HCT116 (cell line): ENCODE data around the gene PCNX1. TPM values are rescaled to one million over a fixed set of nuclear protein-coding genes. Genes with fewer than 3 reads are reported as not detected.

Experiments used
- ATAC-seq: fragments of 200-7000 bp; cut with Tn5 transposase; 2 replicates; pipeline ENCODE4 v1.9.1; 2020; ENCODE audit warnings: mild to moderate bottlenecking, moderate library complexity
- BruUV-seq: library from RNA; stranded (reverse); fragments of 400-500 nt; replicated peaks from 2 replicates; lab custom pipeline; 2021; lab: Mats Ljungman, UMichigan
- CTCF ChIA-PET: fragments of 300-600 bp; sonication (Branson Sonifier 250); formaldehyde crosslinking; loops from one replicate; lab custom pipeline; 2021; ENCODE audit warnings: antibody characterized with exemption; lab: Charles Lee
- POLR2A ChIA-PET: fragments of 300-600, 350-600 bp; sonication (Branson Sonifier 250); formaldehyde crosslinking; loops from one replicate; lab custom pipeline; 2021; ENCODE audit warnings: antibody characterized with exemption; lab: Charles Lee
- RAD21 ChIA-PET, 2 experiments: fragments of 300-600 bp; sonication (Branson Sonifier 250); formaldehyde crosslinking; loops; one replicate each; lab custom pipeline; 2023; ENCODE audit warnings: low total read pairs in 2 of 2; ENCODE audit not compliant: uncharacterized antibody in 2 of 2, unreplicated experiment in 2 of 2, low non-redundant PET in 1 of 2; lab: Charles Lee
- DNase-seq: peaks from one replicate; pipeline ENCODE4 v3.0.0-alpha.2; 2010; ENCODE audit warnings: low read depth, low spot score
- H2AFZ ChIP-seq: fragments of 200-600 bp; shearing (Covaris generic), sonication (generic); 2 replicates; pipeline ENCODE4 v1.6.1; 2017; ENCODE audit warnings: low read depth, mixed run types, mixed read lengths, antibody characterized with exemption, low read length; ENCODE audit not compliant: poor library complexity, severe bottlenecking
- H3K27ac ChIP-seq: 2 replicates; pipeline ENCODE4 v1.5.1; 2012; ENCODE audit warnings: low read depth, low read length
- H3K27me3 ChIP-seq: fragments of 200-600 bp; sonication (generic); 2 replicates; pipeline ENCODE4 v1.6.1; 2016; ENCODE audit warnings: mixed run types, low read length, mixed read lengths; ENCODE audit not compliant: insufficient read depth
- H3K36me3 ChIP-seq, 2 experiments: fragments of 200-500 bp in 1 of 2; fragments of 200-600 bp in 1 of 2; sonication (Bioruptor generic) in 1 of 2; sonication (generic) in 1 of 2; 2 replicates each; pipeline versions ENCODE4 v1.5.1 to v1.6.1; 2014 to 2016; ENCODE audit warnings: low read length in 2 of 2, inconsistent platforms in 1 of 2, mixed read lengths in 1 of 2, mixed run types in 1 of 2; ENCODE audit not compliant: insufficient read depth in 2 of 2, control insufficient read depth in 1 of 2
- H3K4me1 ChIP-seq, 2 experiments: fragments of 200-600 bp in 1 of 2; sonication (generic) in 1 of 2; 2 replicates each; pipeline versions ENCODE4 v1.5.1 to v1.6.1; 2012 to 2017; ENCODE audit warnings: low read length in 2 of 2, inconsistent platforms in 1 of 2, mild to moderate bottlenecking in 1 of 2, mixed read lengths in 1 of 2, mixed run types in 1 of 2, moderate library complexity in 1 of 2; ENCODE audit not compliant: insufficient read depth in 2 of 2, control insufficient read depth in 1 of 2
- H3K4me2 ChIP-seq: fragments of 200-600 bp; sonication (generic); 2 replicates; pipeline ENCODE4 v1.6.1; 2017; ENCODE audit warnings: mixed run types, low read length, mixed read lengths
- H3K4me3 ChIP-seq, 2 experiments: fragments of 200-600 bp in 1 of 2; sonication (generic) in 1 of 2; replicated peaks in 1 of 2; 2 replicates each; pipeline ENCODE4 v1.5.1; 2011 to 2016; ENCODE audit warnings: low read length in 2 of 2, control low read depth in 1 of 2, low read depth in 1 of 2, mild to moderate bottlenecking in 1 of 2, mixed read lengths in 1 of 2, mixed run types in 1 of 2
- H3K79me2 ChIP-seq: fragments of 200-600 bp; sonication (generic); 2 replicates; pipeline ENCODE4 v1.6.1; 2017; ENCODE audit warnings: mild to moderate bottlenecking, mixed run types, low read length, moderate library complexity, mixed read lengths; ENCODE audit not compliant: insufficient read depth
- H3K9ac ChIP-seq: fragments of 200-600 bp; sonication (generic); 2 replicates; pipeline ENCODE4 v1.6.1; 2016; ENCODE audit warnings: low read length, mixed read lengths
- H3K9me2 ChIP-seq: fragments of 200-600 bp; sonication (generic), shearing (Covaris generic); 2 replicates; pipeline ENCODE4 v1.6.1; 2017; ENCODE audit warnings: mixed run types, mild to moderate bottlenecking, moderate library complexity; ENCODE audit not compliant: insufficient read depth
- H3K9me3 ChIP-seq, 2 experiments: fragments of 200-500 bp in 1 of 2; fragments of 200-600 bp in 1 of 2; sonication (Bioruptor generic) in 1 of 2; sonication (generic) in 1 of 2; 2 replicates each; pipeline ENCODE4 v1.6.1; 2014 to 2017; ENCODE audit warnings: low read length in 2 of 2, mixed read lengths in 2 of 2, inconsistent platforms in 1 of 2, low read depth in 1 of 2, mild to moderate bottlenecking in 1 of 2, mixed run types in 1 of 2, moderate library complexity in 1 of 2; ENCODE audit not compliant: control insufficient read depth in 1 of 2, insufficient read depth in 1 of 2
- H4K20me1 ChIP-seq: fragments of 200-600 bp; sonication (generic), shearing (Covaris generic); 2 replicates; pipeline ENCODE4 v1.6.1; 2017; ENCODE audit warnings: mixed run types, mild to moderate bottlenecking, moderate library complexity; ENCODE audit not compliant: insufficient read depth
- CEBPB ChIP-seq: IDR thresholded peaks from 2 replicates; pipeline ENCODE4 v1.6.1; 2012; ENCODE audit warnings: low read depth
- EGR1 ChIP-seq: IDR thresholded peaks from 2 replicates; pipeline ENCODE4 v1.6.1; 2012; ENCODE audit warnings: low read depth
- ELF1 ChIP-seq: IDR thresholded peaks from 2 replicates; pipeline ENCODE4 v1.6.1; 2012; ENCODE audit warnings: low read depth, borderline replicate concordance
- EZH2 ChIP-seq: fragments of 200-600 bp; sonication (generic); IDR thresholded peaks from 2 replicates; pipeline ENCODE4 v1.6.1; 2017; ENCODE audit warnings: antibody characterized with exemption, mixed run types
- EZH2phosphoT487 ChIP-seq: fragments of 200-600 bp; IDR thresholded peaks from 2 replicates; pipeline ENCODE4 v1.6.1; 2018; ENCODE audit warnings: antibody characterized with exemption, borderline replicate concordance
- POLR2A ChIP-seq: IDR thresholded peaks from 2 replicates; pipeline ENCODE4 v1.7.0; 2011; ENCODE audit warnings: borderline replicate concordance; ENCODE audit not compliant: insufficient read depth, insufficient read length; ENCODE audit errors: extremely low read depth
- POLR2AphosphoS5 ChIP-seq: IDR thresholded peaks from 2 replicates; pipeline ENCODE4 v1.6.1; 2011; ENCODE audit warnings: mild to moderate bottlenecking, low read depth, low read length, moderate library complexity
- RAD21 ChIP-seq: IDR thresholded peaks from 2 replicates; pipeline ENCODE4 v1.6.1; 2012; ENCODE audit warnings: low read depth, mild to moderate bottlenecking
- SP1 ChIP-seq: IDR thresholded peaks from 2 replicates; pipeline ENCODE4 v1.6.1; 2012; ENCODE audit warnings: low read depth
- SRF ChIP-seq: IDR thresholded peaks from 2 replicates; pipeline ENCODE4 v1.6.1; 2012; ENCODE audit warnings: low read depth
- YY1 ChIP-seq: IDR thresholded peaks from 2 replicates; pipeline ENCODE4 v1.6.1; 2011; ENCODE audit warnings: low read length, low read depth, moderate library complexity, mild to moderate bottlenecking; ENCODE audit not compliant: insufficient replicate concordance; ENCODE audit errors: extremely low read depth
- ZNF274 ChIP-seq: fragments of 200-500 bp; sonication (Bioruptor generic); IDR thresholded peaks from 2 replicates; pipeline ENCODE4 v1.6.1; 2014; ENCODE audit warnings: mild to moderate bottlenecking, low read depth, low read length, inconsistent platforms
- intact Hi-C: fragments of 100-400 bp; cut with micrococcal nuclease; formaldehyde crosslinking; loops from 2 replicates; pipeline ENCODE4 v1.10.0; 2022
- total RNA-seq: library from RNA; stranded (reverse); gene quantifications from one replicate; pipeline ENCODE4 v1.2.1, GENCODE V29; 2021; ENCODE audit not compliant: unreplicated experiment
- TF ChIP-seq, protein P1 (sequence below): IDR thresholded peaks from 2 replicates; pipeline ENCODE4 v1.6.1; 2012
- TF ChIP-seq, protein P2 (sequence below): IDR thresholded peaks from 2 replicates; pipeline ENCODE4 v1.6.1; 2012
- TF ChIP-seq, protein P3 (sequence below), 3 experiments: fragments of 200-600 bp in 1 of 3; sonication (generic) in 1 of 3; IDR thresholded peaks in 2 of 3; conservative IDR thresholded peaks in 1 of 3; 2 replicates each; pipeline ENCODE4 v1.5.1; 2012 to 2017; ENCODE audit warnings: low read depth in 2 of 3, low read length in 2 of 3, antibody characterized with exemption in 1 of 3, borderline replicate concordance in 1 of 3, control low read depth in 1 of 3, mild to moderate bottlenecking in 1 of 3, mixed read lengths in 1 of 3, mixed run types in 1 of 3, moderate library complexity in 1 of 3; ENCODE audit not compliant: insufficient read depth in 1 of 3
- TF ChIP-seq, protein P4 (sequence below): IDR thresholded peaks from 2 replicates; pipeline ENCODE4 v1.6.1; 2011; ENCODE audit warnings: mild to moderate bottlenecking, low read length, moderate library complexity; ENCODE audit not compliant: insufficient replicate concordance; ENCODE audit errors: extremely low read depth

The PCNX1 gene
- total RNA-seq, 1 experiment from 2014 or later, result 52.2 TPM

DNA sequence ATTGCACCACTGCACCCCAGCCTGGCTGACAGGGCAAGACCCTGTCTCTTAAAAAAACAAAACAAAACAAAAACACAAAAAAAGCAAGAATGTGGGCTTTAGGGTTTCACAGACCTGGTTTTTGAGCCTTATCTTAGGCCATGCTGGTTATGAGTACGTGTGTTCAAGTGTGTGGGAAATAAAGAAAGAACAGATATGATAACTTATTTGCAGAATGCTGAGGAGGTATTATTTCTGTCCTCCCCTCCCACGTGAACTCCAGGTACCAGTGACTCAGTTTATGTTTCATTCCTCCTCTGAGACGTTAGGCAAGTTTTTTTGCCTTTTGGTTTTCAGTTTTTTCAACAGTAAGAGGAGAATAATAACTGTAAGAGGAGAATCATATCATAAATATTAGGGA lies 49.3 kb downstream of the PCNX1 start:
- intact Hi-C loops, result loop anchor here (1.0 to 10.0 kb wide), 4 partner anchors 49 to 334 kb away; partner anchors contain the start of gene PCNX1

More for the DNA sequence above, 49.3 kb downstream of the PCNX1 start:
- no peaks in the 10 kb centered on the region for H4K20me1 ChIP-seq
- DNase-seq (no peak), ATAC-seq (no peak)
- peaks cover 28% of the 10 kb centered on the region; the same call in 1 of the 2 replicates for H3K79me2 ChIP-seq
- no peak overlapping the region for H3K4me2 ChIP-seq
- no peak overlapping the region for H3K27ac ChIP-seq
- H3K9me3 ChIP-seq, result no peaks in the 10 kb centered on the region
- no peak overlapping the region for H3K4me3 ChIP-seq
- no peaks in the 10 kb centered on the region for H3K9me2 ChIP-seq
- TF ChIP-seq EGR1, result no peak
- no peak for TF ChIP-seq POLR2AphosphoS5
- TF ChIP-seq, protein P1, sequence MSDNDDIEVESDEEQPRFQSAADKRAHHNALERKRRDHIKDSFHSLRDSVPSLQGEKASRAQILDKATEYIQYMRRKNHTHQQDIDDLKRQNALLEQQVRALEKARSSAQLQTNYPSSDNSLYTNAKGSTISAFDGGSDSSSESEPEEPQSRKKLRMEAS, result no peak
- TF ChIP-seq CEBPB, result no peak
- TF ChIP-seq ELF1, result no peak
- TF ChIP-seq, protein P2, sequence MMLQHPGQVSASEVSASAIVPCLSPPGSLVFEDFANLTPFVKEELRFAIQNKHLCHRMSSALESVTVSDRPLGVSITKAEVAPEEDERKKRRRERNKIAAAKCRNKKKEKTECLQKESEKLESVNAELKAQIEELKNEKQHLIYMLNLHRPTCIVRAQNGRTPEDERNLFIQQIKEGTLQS, result no peak
- TF ChIP-seq, protein P3, sequence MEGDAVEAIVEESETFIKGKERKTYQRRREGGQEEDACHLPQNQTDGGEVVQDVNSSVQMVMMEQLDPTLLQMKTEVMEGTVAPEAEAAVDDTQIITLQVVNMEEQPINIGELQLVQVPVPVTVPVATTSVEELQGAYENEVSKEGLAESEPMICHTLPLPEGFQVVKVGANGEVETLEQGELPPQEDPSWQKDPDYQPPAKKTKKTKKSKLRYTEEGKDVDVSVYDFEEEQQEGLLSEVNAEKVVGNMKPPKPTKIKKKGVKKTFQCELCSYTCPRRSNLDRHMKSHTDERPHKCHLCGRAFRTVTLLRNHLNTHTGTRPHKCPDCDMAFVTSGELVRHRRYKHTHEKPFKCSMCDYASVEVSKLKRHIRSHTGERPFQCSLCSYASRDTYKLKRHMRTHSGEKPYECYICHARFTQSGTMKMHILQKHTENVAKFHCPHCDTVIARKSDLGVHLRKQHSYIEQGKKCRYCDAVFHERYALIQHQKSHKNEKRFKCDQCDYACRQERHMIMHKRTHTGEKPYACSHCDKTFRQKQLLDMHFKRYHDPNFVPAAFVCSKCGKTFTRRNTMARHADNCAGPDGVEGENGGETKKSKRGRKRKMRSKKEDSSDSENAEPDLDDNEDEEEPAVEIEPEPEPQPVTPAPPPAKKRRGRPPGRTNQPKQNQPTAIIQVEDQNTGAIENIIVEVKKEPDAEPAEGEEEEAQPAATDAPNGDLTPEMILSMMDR (IDR thresholded peaks at IDR 0.05 in 2 of 3, conservative IDR thresholded peaks at IDR 0.05 in 1 of 3; ENCODE audit: borderline replicate concordance in 1 of 3, insufficient read depth in 1 of 3, low read depth in 2 of 3, low read length in 2 of 3), result no peak
- TF ChIP-seq EZH2, result no peak
- no peak for TF ChIP-seq YY1
- no peak for TF ChIP-seq ZNF274
- TF ChIP-seq EZH2phosphoT487, result no peak
- no peak for TF ChIP-seq SRF
- no peak for TF ChIP-seq RAD21
- TF ChIP-seq POLR2A, result no peak
- TF ChIP-seq, protein P4, sequence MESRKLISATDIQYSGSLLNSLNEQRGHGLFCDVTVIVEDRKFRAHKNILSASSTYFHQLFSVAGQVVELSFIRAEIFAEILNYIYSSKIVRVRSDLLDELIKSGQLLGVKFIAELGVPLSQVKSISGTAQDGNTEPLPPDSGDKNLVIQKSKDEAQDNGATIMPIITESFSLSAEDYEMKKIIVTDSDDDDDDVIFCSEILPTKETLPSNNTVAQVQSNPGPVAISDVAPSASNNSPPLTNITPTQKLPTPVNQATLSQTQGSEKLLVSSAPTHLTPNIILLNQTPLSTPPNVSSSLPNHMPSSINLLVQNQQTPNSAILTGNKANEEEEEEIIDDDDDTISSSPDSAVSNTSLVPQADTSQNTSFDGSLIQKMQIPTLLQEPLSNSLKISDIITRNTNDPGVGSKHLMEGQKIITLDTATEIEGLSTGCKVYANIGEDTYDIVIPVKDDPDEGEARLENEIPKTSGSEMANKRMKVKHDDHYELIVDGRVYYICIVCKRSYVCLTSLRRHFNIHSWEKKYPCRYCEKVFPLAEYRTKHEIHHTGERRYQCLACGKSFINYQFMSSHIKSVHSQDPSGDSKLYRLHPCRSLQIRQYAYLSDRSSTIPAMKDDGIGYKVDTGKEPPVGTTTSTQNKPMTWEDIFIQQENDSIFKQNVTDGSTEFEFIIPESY, result no peak
- no peak for TF ChIP-seq SP1
- H3K4me1 ChIP-seq, result no peaks in the 10 kb centered on the region
- no TSS peak for BruUV-seq
- POLR2A ChIA-PET, result no interaction called here
- no peaks in the 10 kb centered on the region for H3K27me3 ChIP-seq
- no peak overlapping the region for H3K9ac ChIP-seq
- H2AFZ ChIP-seq, result no peak overlapping the region
- RAD21 ChIA-PET, result no interaction called here
- H3K36me3 ChIP-seq, result peaks cover 0 to 2% of the 10 kb centered on the region in 2 experiments; a peak in 1 of 4 replicates
- CTCF ChIA-PET, result interaction anchor here (1.4 to 2.8 kb wide), 2 partner anchors 139 to 147 kb away, joined by 4 to 22 read pairs; partner anchors contain the start of gene MAP3K9
